ENCODE results near the gene TRANK1. TPM values are rescaled to one million over a fixed set of nuclear protein-coding genes. Genes with fewer than 3 reads are reported as not detected.

Gene TRANK1
- polyA plus RNA-seq, 1 donor: 10.7 TPM

DNA sequence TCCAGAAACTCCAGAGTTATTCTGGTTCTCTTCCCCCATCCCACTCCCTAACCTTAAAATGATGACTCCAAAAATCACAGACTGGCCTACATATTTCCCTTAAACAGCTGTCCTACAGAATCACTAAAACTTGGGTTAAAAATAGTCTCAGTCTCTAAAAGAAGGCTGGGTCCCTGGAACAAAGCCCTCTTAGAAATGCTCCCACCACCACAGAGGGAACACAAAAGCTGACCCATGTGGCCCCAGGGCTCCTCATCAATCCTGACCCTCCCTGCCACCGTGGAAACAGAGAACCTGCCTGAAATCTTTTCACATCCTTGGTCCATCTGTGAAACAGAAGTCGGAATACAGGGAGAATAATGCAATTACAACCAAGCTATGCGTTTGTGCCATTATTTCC, 124.8 kb downstream of the TRANK1 start:
- DNase-seq: no peak
- Histone ChIP-seq H3K27me3 (ENCODE audit: control insufficient read depth, insufficient read depth, low read length) (no peaks in the 10 kb centered on the region), H3K4me1 (ENCODE audit: control insufficient read depth, insufficient read depth, low read length) (no peaks in the 10 kb centered on the region), H3K36me3 (ENCODE audit: control insufficient read depth, insufficient read depth, low read length) (no peaks in the 10 kb centered on the region), H3K9me3 (ENCODE audit: control insufficient read depth, low read depth, low read length) (no peaks in the 10 kb centered on the region), H3K27ac (ENCODE audit: low read length) (no peak overlapping the region), H3K4me3 (ENCODE audit: low read length) (no peak overlapping the region)
- WGBS (ENCODE audit: insufficient coverage, low lambda C conversion rate): no CpG with 5 or more reads among the region's 3 CpGs

DNA sequence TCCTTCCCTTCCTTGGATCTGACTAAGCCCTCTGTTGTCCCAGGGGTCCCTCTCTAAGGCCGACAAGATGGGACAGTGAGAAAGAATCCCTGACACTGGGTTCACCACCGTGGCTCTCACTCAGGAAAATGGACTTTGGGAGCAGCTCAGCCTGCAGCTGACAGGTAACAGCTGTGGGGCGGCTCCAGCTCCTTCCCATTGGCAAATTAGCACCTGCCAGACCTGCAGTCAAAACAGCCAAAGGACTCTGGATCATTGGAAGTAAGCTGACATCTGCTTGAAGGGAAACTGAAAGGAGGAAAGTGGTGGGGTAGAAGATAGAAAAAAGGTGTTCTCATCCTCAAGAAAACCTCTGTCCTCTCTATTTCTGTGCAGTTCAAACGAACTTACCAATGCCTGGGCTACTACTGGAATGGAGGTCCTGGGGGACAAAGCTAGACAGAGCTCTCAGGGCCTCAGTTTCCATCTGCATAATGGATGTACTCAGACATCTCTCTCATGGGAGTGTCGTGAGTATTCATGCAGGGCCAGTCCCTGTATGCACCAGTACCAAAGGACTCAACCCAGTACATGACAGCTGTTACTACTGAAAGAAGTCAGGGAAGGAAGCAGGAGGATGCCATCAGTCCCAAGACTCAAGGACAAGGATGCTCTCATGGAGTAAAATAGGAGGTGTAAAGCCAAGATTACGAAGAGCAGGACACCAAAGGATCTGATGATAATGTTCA, 126.9 kb downstream of the TRANK1 start:
- Histone ChIP-seq H3K36me3 (ENCODE audit: control insufficient read depth, insufficient read depth, low read length) (no peaks in the 10 kb centered on the region), H3K27me3 (ENCODE audit: control insufficient read depth, insufficient read depth, low read length) (no peaks in the 10 kb centered on the region), H3K27ac (ENCODE audit: low read length) (no peak overlapping the region), H3K4me1 (ENCODE audit: control insufficient read depth, insufficient read depth, low read length) (no peaks in the 10 kb centered on the region), H3K4me3 (ENCODE audit: low read length) (no peak overlapping the region), H3K9me3 (ENCODE audit: control insufficient read depth, low read depth, low read length) (no peaks in the 10 kb centered on the region)
- DNase-seq: peak in 1 of 2 donors; percentile 51
- WGBS (ENCODE audit: insufficient coverage, low lambda C conversion rate): no CpG with 5 or more reads among the region's 6 CpGs

DNA sequence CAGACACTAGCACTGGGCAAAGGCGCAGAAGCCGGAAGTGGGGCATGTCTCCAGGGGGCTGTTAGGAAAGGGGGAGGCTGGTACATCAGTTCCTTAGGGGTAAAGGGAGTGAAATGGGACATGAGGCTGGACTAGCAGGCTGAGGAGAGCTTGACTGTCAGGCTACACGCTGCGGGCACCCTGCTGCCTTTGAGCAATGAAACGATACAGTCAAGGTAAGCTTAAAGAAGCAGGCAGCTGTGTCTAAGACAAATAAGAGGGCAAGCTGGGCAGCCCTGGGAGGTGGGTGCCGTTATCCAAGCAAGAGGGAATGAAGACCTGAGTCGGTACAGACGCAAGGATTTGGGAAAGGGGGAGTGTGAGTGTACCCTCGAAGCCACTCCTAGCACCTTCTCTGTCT, 129.5 kb downstream of the TRANK1 start:
- H3K9me3 ChIP-seq (ENCODE audit: control insufficient read depth, low read depth, low read length): no peaks in the 10 kb centered on the region
- H3K36me3 ChIP-seq (ENCODE audit: control insufficient read depth, insufficient read depth, low read length): no peaks in the 10 kb centered on the region
- no peak overlapping the region for H3K27ac ChIP-seq (ENCODE audit: low read length)
- H3K4me3 ChIP-seq (ENCODE audit: low read length): no peak overlapping the region
- H3K27me3 ChIP-seq (ENCODE audit: control insufficient read depth, insufficient read depth, low read length): no peaks in the 10 kb centered on the region
- WGBS (ENCODE audit: insufficient coverage, low lambda C conversion rate): no CpG with 5 or more reads among the region's 9 CpGs
- DNase-seq: no peak
- no peaks in the 10 kb centered on the region for H3K4me1 ChIP-seq (ENCODE audit: control insufficient read depth, insufficient read depth, low read length)

DNA sequence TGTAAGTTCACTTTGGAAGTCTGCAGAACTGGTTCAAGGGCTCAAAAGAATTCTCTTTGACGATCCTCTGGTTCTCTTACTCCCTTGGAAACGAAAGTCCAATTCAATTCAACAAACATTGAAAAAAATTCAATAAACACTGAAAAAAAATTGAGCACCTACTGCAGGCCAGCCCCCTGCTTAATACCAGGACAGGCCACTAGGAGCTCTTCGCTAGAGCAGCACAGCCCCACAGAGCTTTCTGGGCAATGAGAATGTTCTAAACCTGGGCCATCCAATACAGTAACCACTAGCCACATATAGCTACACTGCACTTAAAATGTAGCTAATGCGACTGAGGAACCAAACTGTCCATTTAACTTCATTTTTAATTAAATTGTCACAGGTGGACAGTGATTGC, 130.1 kb downstream of the TRANK1 start:
- Histone ChIP-seq H3K36me3 (ENCODE audit: control insufficient read depth, insufficient read depth, low read length) (no peaks in the 10 kb centered on the region), H3K4me1 (ENCODE audit: control insufficient read depth, insufficient read depth, low read length) (no peaks in the 10 kb centered on the region), H3K4me3 (ENCODE audit: low read length) (no peak overlapping the region), H3K27ac (ENCODE audit: low read length) (no peak overlapping the region), H3K27me3 (ENCODE audit: control insufficient read depth, insufficient read depth, low read length) (no peaks in the 10 kb centered on the region), H3K9me3 (ENCODE audit: control insufficient read depth, low read depth, low read length) (no peaks in the 10 kb centered on the region)
- WGBS (ENCODE audit: insufficient coverage, low lambda C conversion rate): no CpG with 5 or more reads among the region's 4 CpGs
- no peak for DNase-seq

DNA sequence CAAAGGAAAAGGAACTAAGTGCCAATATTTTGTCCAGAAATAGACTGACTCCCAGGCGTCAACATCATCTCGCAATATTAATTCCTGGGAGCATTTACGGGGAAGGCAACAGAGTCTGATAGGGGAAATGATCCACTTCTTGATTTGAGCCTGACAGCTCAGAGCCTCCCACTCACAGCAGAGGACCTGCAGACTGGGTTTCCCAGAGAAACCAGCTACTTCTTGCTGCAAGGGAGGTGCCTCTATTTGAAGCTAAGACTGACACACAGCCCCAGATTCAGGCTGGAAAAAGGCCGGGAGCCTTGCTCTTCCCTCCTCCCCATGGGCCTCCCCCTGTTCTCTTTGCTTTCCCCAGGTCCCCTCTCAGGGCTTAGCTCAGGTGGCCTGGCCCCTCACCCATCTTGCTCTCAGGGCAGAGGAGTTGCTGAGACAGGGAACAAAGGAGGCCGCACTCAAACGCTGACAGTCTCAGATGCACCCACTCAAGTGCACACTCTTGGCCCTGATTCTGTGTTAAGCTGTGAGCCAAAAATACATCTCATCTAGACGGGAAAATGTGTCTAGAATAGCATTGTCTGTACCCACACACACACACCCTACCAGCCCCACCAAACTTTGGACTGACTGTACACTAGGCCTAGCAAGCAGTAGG, 130.7 kb downstream of the TRANK1 start:
- Histone ChIP-seq H3K27ac (ENCODE audit: low read length) (no peak overlapping the region), H3K4me3 (ENCODE audit: low read length) (no peak overlapping the region), H3K27me3 (ENCODE audit: control insufficient read depth, insufficient read depth, low read length) (no peaks in the 10 kb centered on the region), H3K36me3 (ENCODE audit: control insufficient read depth, insufficient read depth, low read length) (no peaks in the 10 kb centered on the region), H3K9me3 (ENCODE audit: control insufficient read depth, low read depth, low read length) (no peaks in the 10 kb centered on the region), H3K4me1 (ENCODE audit: control insufficient read depth, insufficient read depth, low read length) (no peaks in the 10 kb centered on the region)
- no peak for DNase-seq
- WGBS (ENCODE audit: insufficient coverage, low lambda C conversion rate): no CpG with 5 or more reads among the region's 7 CpGs

DNA sequence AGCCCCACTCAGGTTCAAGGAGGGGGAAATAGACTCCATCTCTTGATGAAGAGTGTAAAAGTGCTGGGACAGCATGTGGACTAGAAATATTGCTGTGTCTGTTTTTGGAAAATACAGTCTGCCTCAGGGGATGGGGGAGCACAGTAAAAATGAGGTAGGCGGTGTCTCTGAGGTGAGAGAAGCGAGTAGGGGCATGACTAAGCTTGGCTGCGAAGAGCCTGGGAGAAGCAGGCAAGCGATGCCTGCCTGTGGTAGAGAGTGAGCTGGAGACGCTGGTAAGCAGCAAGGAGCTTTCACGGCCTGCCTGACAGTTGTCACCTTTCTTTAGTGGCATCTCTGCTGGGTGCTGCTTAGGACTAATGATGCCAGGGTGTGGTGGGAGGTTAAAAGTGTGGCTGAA, 131.5 kb downstream of the TRANK1 start:
- Histone ChIP-seq H3K27ac (ENCODE audit: low read length) (no peak overlapping the region), H3K4me1 (ENCODE audit: control insufficient read depth, insufficient read depth, low read length) (no peaks in the 10 kb centered on the region), H3K9me3 (ENCODE audit: control insufficient read depth, low read depth, low read length) (no peaks in the 10 kb centered on the region), H3K36me3 (ENCODE audit: control insufficient read depth, insufficient read depth, low read length) (no peaks in the 10 kb centered on the region), H3K27me3 (ENCODE audit: control insufficient read depth, insufficient read depth, low read length) (no peaks in the 10 kb centered on the region), H3K4me3 (ENCODE audit: low read length) (no peak overlapping the region)
- DNase-seq: no peak
- 100% methylated on average over 3 of the region's 6 CpGs for WGBS (ENCODE audit: insufficient coverage, low lambda C conversion rate)

DNA sequence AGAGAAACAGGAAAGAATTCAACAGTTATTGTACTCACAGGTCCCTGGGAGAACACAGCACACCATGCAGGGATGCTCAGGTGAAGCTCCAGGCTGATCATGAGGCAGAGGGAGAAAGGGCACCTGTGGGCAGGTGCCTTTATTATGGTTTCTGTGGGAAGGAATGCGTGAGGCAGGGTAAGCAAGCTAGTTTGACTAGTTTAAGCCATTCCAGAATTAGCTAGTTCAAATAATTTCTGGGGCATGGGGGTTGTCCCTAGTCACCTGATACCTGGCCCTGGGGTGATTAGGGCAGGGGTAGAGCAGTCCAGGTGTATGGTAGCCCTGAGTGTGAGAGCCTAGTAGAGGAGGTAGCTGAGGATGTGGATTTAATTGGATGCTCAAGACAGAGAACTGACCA, 132.6 kb downstream of the TRANK1 start:
- no peaks in the 10 kb centered on the region for H3K9me3 ChIP-seq (ENCODE audit: control insufficient read depth, low read depth, low read length)
- DNase-seq: no peak
- no peaks in the 10 kb centered on the region for H3K27me3 ChIP-seq (ENCODE audit: control insufficient read depth, insufficient read depth, low read length)
- no peak overlapping the region for H3K4me3 ChIP-seq (ENCODE audit: low read length)
- no peaks in the 10 kb centered on the region for H3K36me3 ChIP-seq (ENCODE audit: control insufficient read depth, insufficient read depth, low read length)
- no CpG with 5 or more reads among the region's 1 CpG for WGBS (ENCODE audit: insufficient coverage, low lambda C conversion rate)
- H3K27ac ChIP-seq (ENCODE audit: low read length): no peak overlapping the region
- H3K4me1 ChIP-seq (ENCODE audit: control insufficient read depth, insufficient read depth, low read length): no peaks in the 10 kb centered on the region

DNA sequence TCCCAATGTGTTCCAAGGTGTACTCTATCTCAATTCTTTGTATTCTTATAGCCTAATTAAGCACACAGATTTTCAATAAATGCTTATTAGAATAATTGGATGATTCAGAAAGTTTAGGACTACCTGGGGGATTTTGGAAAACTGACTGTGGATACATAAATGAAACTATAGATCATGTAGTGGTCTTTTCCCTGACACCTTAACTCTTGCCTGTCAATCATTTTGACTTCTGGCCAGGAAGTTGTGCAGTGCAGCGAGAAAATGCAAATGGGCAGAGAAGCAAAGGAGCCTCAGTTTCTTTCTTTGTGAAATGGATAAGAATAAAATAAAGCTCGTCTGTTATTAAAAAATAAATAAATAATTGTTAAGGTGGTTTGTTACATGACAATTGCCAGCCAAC, 133.1 kb downstream of the TRANK1 start:
- H3K27ac ChIP-seq (ENCODE audit: low read length): no peak overlapping the region
- H3K36me3 ChIP-seq (ENCODE audit: control insufficient read depth, insufficient read depth, low read length): no peaks in the 10 kb centered on the region
- WGBS (ENCODE audit: insufficient coverage, low lambda C conversion rate): 100% methylated on average over 1 of the region's 2 CpGs

DNA sequence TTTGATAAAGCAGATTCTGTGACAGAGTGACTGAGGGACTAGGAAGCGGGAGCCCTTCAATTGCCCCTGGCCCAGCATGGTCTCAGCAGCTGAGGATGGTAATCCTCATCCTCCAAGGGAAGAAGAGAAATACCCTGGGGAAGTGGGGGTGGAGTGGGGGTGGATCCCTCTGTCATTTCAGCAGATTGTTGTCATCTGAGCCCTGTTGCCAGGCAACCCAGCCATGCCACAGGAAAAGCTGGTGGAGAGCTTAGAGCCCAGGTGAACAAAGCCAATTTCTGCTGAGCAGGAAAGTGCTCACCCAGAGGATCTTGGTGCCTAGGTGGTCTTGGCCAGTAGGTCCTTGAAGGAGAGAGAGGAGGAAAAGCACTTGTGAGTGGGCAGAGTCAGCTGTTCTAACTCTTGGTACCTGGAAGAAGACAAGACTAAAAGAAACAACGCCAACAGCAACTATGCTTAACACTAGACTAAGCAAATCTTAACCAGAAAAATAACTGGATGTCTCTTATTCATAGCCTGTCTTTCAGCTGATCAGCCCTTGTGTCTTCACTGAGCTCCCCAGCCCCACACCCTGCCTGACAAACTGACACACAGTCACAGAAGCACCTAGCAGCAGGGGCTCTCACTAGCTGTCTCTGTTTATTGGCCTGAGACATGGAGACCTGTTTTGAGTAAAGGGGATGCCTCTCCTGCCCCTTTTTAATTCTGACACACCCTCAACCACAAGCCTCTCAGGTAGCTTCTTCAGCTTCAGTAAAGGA, 140.4 kb downstream of the TRANK1 start:
- DNase-seq: no peak
- WGBS (ENCODE audit: insufficient coverage, low lambda C conversion rate): 100% methylated on average over 1 of the region's 2 CpGs

More for the DNA sequence above, 133.1 kb downstream of the TRANK1 start:
- Histone ChIP-seq H3K27me3 (ENCODE audit: control insufficient read depth, insufficient read depth, low read length) (no peaks in the 10 kb centered on the region), H3K4me3 (ENCODE audit: low read length) (no peak overlapping the region), H3K9me3 (ENCODE audit: control insufficient read depth, low read depth, low read length) (no peaks in the 10 kb centered on the region), H3K4me1 (ENCODE audit: control insufficient read depth, insufficient read depth, low read length) (no peaks in the 10 kb centered on the region)
- no peak for DNase-seq

DNA sequence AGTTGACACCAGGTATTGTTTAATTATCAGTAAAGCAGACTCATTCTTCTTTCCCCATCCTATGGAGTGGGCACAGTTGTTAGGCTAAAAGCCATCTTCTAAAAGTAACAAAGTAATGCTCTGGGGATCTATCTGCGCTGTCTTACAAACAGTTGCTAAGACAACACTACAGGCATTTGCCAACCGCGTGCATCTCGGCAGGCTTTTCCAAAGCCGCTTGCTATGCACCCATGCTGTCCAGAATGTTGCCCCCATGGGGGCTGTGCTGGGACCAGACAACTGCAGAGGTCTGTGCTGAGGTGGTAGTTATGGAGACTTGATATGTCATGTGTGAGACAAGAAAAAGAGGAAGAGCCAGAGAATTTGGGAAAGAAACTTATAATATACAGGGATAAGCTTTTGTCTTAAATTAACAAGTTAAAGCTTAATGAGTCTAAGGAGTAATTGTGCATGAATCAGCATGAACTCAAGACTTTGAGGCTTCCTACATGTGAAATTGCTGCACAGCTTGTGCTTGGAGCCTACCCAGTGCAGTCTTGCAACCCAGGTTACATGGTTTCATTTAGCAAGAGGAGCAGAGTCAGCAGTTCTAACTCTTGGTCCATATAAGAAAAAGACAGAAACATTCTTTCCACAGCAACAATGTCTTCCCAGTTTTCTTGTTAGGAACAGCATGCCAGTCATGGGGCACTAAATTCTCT, 141.6 kb downstream of the TRANK1 start:
- WGBS (ENCODE audit: insufficient coverage, low lambda C conversion rate): no CpG with 5 or more reads among the region's 5 CpGs
- Histone ChIP-seq H3K36me3 (ENCODE audit: control insufficient read depth, insufficient read depth, low read length) (no peaks in the 10 kb centered on the region), H3K27ac (ENCODE audit: low read length) (no peak overlapping the region)

More for the DNA sequence above, 140.4 kb downstream of the TRANK1 start:
- Histone ChIP-seq H3K4me3 (ENCODE audit: low read length) (no peak overlapping the region), H3K27ac (ENCODE audit: low read length) (no peak overlapping the region), H3K27me3 (ENCODE audit: control insufficient read depth, insufficient read depth, low read length) (no peaks in the 10 kb centered on the region), H3K9me3 (ENCODE audit: control insufficient read depth, low read depth, low read length) (no peaks in the 10 kb centered on the region), H3K4me1 (ENCODE audit: control insufficient read depth, insufficient read depth, low read length) (no peaks in the 10 kb centered on the region), H3K36me3 (ENCODE audit: control insufficient read depth, insufficient read depth, low read length) (no peaks in the 10 kb centered on the region)

More for the DNA sequence above, 141.6 kb downstream of the TRANK1 start:
- H3K4me3 ChIP-seq (ENCODE audit: low read length): no peak overlapping the region
- H3K27me3 ChIP-seq (ENCODE audit: control insufficient read depth, insufficient read depth, low read length): no peaks in the 10 kb centered on the region
- no peaks in the 10 kb centered on the region for H3K9me3 ChIP-seq (ENCODE audit: control insufficient read depth, low read depth, low read length)
- no peak for DNase-seq
- H3K4me1 ChIP-seq (ENCODE audit: control insufficient read depth, insufficient read depth, low read length): no peaks in the 10 kb centered on the region

Measured in large intestine (tissue), 3 donors.